Hepatocyte (in vitro differentiated cells): ENCODE results near the gene LGALS16.

ENCODE experiments used
- EZH2 ChIP-seq: fragments of 200-600 bp; sonication (generic); IDR thresholded peaks from 2 replicates; pipeline ENCODE4 v1.6.1; 2016; ENCODE audit warnings: antibody characterized with exemption, mild to moderate bottlenecking, borderline replicate concordance
- EZH2phosphoT487 ChIP-seq: fragments of 200-600 bp; sonication (generic); IDR thresholded peaks from one replicate; pipeline ENCODE4 v1.6.1; 2018; ENCODE audit warnings: antibody characterized with exemption, mild to moderate bottlenecking, low read depth, moderate library complexity; ENCODE audit not compliant: unreplicated experiment, severe bottlenecking
- TF ChIP-seq, protein P1 (sequence below): fragments of 200-600 bp; sonication (generic); IDR thresholded peaks from 2 replicates; pipeline ENCODE4 v1.5.1; 2016; ENCODE audit warnings: antibody characterized with exemption, mild to moderate bottlenecking; ENCODE audit not compliant: poor library complexity

DNA sequence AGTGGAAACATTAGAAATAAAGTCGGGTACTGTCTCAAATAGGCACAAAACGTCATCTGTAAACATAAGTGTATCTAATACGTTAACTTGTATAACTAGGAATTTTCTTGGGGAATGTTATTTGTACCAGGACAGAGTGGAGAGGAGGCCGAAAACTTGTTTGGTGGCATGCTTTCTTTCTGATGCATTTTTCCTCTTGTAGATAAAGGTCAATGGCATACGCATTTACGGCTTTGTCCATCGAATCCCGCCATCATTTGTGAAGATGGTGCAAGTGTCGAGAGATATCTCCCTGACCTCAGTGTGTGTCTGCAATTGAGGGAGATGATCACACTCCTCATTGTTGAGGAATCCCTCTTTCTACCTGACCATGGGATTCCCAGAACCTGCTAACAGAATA lies 48.7 kb upstream of the LGALS16 start:
- TF ChIP-seq, protein P1, sequence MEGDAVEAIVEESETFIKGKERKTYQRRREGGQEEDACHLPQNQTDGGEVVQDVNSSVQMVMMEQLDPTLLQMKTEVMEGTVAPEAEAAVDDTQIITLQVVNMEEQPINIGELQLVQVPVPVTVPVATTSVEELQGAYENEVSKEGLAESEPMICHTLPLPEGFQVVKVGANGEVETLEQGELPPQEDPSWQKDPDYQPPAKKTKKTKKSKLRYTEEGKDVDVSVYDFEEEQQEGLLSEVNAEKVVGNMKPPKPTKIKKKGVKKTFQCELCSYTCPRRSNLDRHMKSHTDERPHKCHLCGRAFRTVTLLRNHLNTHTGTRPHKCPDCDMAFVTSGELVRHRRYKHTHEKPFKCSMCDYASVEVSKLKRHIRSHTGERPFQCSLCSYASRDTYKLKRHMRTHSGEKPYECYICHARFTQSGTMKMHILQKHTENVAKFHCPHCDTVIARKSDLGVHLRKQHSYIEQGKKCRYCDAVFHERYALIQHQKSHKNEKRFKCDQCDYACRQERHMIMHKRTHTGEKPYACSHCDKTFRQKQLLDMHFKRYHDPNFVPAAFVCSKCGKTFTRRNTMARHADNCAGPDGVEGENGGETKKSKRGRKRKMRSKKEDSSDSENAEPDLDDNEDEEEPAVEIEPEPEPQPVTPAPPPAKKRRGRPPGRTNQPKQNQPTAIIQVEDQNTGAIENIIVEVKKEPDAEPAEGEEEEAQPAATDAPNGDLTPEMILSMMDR = no peak
- no peak for TF ChIP-seq EZH2
- TF ChIP-seq EZH2phosphoT487 = no peak
